ENCODE data around the gene CHRNE. TPM values are rescaled to one million over a fixed set of nuclear protein-coding genes. Genes with fewer than 3 reads are reported as not detected.
A peak's percentile ranks its signal among the peaks of the same experiment; 100 is the strongest.

CHRNE gene
- total RNA-seq, 4 donors from 2014 or later, result 0.57 TPM; not detected in 3

- TF ChIP-seq, protein P1, sequence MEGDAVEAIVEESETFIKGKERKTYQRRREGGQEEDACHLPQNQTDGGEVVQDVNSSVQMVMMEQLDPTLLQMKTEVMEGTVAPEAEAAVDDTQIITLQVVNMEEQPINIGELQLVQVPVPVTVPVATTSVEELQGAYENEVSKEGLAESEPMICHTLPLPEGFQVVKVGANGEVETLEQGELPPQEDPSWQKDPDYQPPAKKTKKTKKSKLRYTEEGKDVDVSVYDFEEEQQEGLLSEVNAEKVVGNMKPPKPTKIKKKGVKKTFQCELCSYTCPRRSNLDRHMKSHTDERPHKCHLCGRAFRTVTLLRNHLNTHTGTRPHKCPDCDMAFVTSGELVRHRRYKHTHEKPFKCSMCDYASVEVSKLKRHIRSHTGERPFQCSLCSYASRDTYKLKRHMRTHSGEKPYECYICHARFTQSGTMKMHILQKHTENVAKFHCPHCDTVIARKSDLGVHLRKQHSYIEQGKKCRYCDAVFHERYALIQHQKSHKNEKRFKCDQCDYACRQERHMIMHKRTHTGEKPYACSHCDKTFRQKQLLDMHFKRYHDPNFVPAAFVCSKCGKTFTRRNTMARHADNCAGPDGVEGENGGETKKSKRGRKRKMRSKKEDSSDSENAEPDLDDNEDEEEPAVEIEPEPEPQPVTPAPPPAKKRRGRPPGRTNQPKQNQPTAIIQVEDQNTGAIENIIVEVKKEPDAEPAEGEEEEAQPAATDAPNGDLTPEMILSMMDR (IDR thresholded peaks at IDR 0.05), result no peak
- no peak for TF ChIP-seq POLR2A (IDR thresholded peaks at IDR 0.05)
- no peaks in the 10 kb centered on the region for H3K9me3 ChIP-seq
- peaks cover 6 to 24% (median 11%) of the 10 kb centered on the region in 3 donors for H3K36me3 ChIP-seq
- no peak for DNase-seq
- H3K27ac ChIP-seq, result peak overlapping the region in 2 of 4 donors; percentile 38 to 46
- peak overlapping the region in 3 of 4 donors; percentile 8 to 74 (median 27) for H3K4me3 ChIP-seq
- H3K27me3 ChIP-seq, result peaks cover 0 to 25% (median 0%) of the 10 kb centered on the region in 4 donors
- peaks cover 23 to 53% (median 33%) of the 10 kb centered on the region in 3 donors for H3K4me1 ChIP-seq
- WGBS, 2 donors, result 73 to 78% methylated on average over 14 to 26 of the region's 37 CpGs
- intact Hi-C loops (cut with DNase I), result loop anchor here (10.0 kb wide), 1 partner anchor 164 kb away; no protein-coding TSS in a partner anchor
Measured at GRCh38 chr17:4901108-4901647, 1.7 kb downstream of the CHRNE start.

DNA sequence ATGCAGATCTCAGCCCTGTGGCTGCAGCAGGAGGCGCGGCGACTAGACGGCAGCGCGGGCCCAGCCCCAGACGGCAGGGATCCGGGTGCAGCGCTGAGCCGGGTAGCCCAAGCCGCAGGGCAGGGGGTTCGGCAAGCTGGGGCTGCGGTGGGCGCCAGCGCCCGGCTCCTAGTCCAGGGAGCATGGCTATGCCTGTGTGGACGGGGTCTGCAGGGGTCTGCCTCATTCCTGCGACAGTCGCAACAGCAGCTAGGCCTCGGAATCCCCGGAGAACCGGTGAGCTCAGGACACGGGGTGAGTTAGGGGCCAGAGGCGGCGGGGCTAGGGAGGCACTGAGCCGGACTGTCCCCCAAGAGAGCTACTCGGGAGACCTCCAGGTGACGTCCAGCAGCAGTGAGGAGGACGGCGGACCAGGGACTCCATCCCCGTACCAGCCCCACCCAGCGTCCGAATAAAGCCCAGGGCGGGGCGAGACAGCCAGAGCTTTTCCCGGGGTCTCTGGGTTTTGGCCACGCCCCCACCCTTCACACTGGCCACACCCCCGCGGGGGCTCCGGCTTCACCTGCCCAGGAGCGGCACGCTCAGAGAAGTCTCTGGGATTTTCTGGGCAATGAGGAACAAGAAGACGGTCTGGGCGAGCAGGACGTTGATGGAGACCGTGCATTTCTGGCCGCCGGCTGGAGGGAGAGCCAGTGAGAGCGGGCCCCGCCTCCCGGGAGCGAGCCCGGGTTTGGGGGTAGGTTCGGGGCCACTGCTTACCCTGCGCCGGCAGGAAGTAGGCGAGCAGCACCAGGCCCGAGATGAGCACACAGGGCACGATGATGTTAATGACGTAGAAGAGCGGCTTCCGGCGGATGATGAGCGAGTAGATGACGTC lies 2.4 kb downstream of the CHRNE start:
- intact Hi-C loops (cut with DNase I), result loop anchor here (10.0 kb wide), 1 partner anchor 164 kb away; no protein-coding TSS in a partner anchor
- Histone ChIP-seq H3K4me1 (peaks cover 23 to 53% (median 33%) of the 10 kb centered on the region in 3 donors), H3K9me3 (no peaks in the 10 kb centered on the region), H3K36me3 (peaks cover 7 to 31% (median 16%) of the 10 kb centered on the region in 3 donors), H3K27me3 (peaks cover 0 to 25% (median 0%) of the 10 kb centered on the region in 4 donors), H3K27ac (peak overlapping the region in 2 of 4 donors; percentile 38 to 58), H3K4me3 (peak overlapping the region in 3 of 4 donors; percentile 8 to 74 (median 27))
- no peak for DNase-seq
- WGBS, 2 donors, result 30 to 51% methylated on average over 15 to 19 of the region's 65 CpGs
- no peak for TF ChIP-seq POLR2A (IDR thresholded peaks at IDR 0.05)
- TF ChIP-seq, protein P1 (IDR thresholded peaks at IDR 0.05), result no peak

DNA sequence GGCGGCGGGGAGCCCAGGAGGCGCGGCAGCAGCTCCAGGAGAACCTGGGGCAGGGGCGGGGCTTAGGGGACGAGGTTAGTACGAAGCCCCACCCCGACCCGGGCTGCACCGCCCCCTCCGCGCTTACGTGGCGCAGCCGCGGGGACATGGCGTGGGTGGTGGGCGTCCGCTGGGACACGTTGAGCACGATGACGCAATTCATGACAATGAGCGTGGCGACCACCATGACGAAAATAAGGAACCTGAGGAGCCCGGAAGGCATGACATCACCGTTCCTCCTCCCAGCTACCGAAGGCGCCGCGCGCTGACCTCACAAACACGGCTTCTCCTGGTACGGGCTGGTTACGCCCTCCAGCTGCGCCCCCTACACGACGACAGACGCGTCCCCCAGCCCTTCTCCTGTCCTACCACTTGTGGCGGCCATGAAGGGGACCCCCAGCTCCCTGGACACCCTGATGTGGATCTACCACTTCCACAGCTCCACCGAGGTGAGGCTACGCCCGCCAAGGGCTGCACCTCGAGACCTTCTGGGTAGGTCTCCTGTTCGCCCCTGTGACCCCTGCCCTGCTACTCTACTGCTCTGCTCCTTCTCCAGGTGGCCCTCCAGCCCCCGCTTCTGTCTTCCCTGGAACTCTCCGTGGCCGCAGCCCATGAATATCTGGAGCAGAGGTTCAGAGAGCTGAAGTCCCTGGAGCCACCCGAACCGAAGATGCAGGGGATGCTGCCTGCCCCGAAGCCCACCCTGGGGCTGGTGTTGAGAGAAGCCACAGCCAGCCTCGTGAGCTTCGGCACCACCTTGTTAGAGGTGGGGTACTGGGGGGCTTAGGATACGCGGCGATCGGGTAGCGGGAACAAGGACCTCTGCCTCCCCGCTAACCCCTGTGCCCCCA lies 3.3 kb downstream of the CHRNE start, which contains the start of gene C17orf107:
TSS of gene C17orf107 (plus strand) at position 196 of the 890 bp plus-strand sequence. CDS start at position 423, 227 bp downstream.
- TF ChIP-seq, protein P1 (IDR thresholded peaks at IDR 0.05), result no peak
- peak in 1 of 4 donors; percentile 26 for TF ChIP-seq POLR2A (IDR thresholded peaks at IDR 0.05)
- H3K27ac ChIP-seq, result peak within 1 kb of the TSS; percentile 37 to 58 (median 52)
- DNase-seq, result no peak
- H3K36me3 ChIP-seq, result peaks cover 15 to 40% (median 25%) of the 10 kb centered on the region in 3 donors
- peak within 1 kb of the TSS; percentile 24 to 74 (median 52) for H3K4me3 ChIP-seq
- intact Hi-C loops (cut with DNase I), result loop anchor here (10.0 kb wide), 1 partner anchor 165 kb away; no protein-coding TSS in a partner anchor
- 0 to 5% methylated on average over 4 to 5 of the region's 60 CpGs for WGBS, 2 donors
- H3K27me3 ChIP-seq, result peaks cover 0 to 25% (median 0%) of the 10 kb centered on the region in 4 donors
- peaks cover 23 to 53% (median 33%) of the 10 kb centered on the region in 3 donors for H3K4me1 ChIP-seq
- no peaks in the 10 kb centered on the region for H3K9me3 ChIP-seq

DNA sequence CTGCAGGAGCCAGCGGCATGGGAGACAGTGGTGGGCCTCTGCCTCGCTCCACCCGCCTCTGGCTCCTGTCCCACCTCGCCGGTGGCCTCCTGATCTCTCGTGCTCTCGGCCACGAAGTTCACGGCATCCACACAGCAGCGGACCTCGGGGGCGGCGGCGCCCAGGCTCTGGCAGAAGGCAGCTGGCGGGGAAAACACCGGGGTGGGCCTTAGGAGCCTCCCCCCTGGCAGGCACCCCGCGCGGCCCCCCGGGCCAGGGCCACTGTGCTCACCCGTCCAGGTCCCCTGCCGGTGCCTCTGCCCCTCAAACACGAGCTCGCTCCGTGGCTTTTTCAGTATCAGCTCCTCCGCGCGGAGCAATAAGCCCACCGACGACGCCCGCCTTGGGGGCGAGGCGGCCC lies 4.0 kb downstream of the CHRNE start:
- Histone ChIP-seq H3K27me3 (peaks cover 0 to 20% (median 0%) of the 10 kb centered on the region in 4 donors), H3K27ac (peak overlapping the region in 3 of 4 donors; percentile 37 to 58 (median 53)), H3K36me3 (peaks cover 22 to 46% (median 32%) of the 10 kb centered on the region in 3 donors), H3K9me3 (no peaks in the 10 kb centered on the region), H3K4me1 (peaks cover 23 to 51% (median 33%) of the 10 kb centered on the region in 3 donors), H3K4me3 (peak overlapping the region; percentile 24 to 74 (median 52))
- intact Hi-C loops (cut with DNase I), result no loop called here
- DNase-seq, result no peak
- WGBS, 2 donors, result no CpG with 5 or more reads among the region's 34 CpGs
- no peak for TF ChIP-seq POLR2A (IDR thresholded peaks at IDR 0.05)
- TF ChIP-seq, protein P1 (IDR thresholded peaks at IDR 0.05), result no peak
